DND-41 (cell line): ENCODE data around the gene TNS1.

Experiments
- ATAC-seq: fragments of 200-7000 bp; cut with Tn5 transposase; 3 replicates; pipeline ENCODE4 v1.9.1; 2021; ENCODE audit warnings: low read depth; ENCODE audit not compliant: insufficient read depth
- DNase-seq: peaks from one replicate; pipeline ENCODE4 v3.0.0-alpha.2; 2020
- H2AFZ ChIP-seq: 2 replicates; pipeline ENCODE4 v1.6.0; 2012; ENCODE audit warnings: low read depth, low read length
- H3K27ac ChIP-seq: 2 replicates; pipeline ENCODE4 v1.5.1; 2012; ENCODE audit warnings: low read length, inconsistent platforms
- H3K27me3 ChIP-seq: fragments of 200-600 bp; sonication (generic); 2 replicates; pipeline ENCODE4 v1.6.0; 2012; ENCODE audit warnings: low read length, mild to moderate bottlenecking, inconsistent platforms; ENCODE audit not compliant: insufficient read depth, poor library complexity
- H3K36me3 ChIP-seq: 2 replicates; pipeline ENCODE4 v1.5.1; 2012; ENCODE audit warnings: low read length, inconsistent platforms; ENCODE audit not compliant: insufficient read depth
- H3K4me1 ChIP-seq: 2 replicates; pipeline ENCODE4 v1.5.1; 2012; ENCODE audit warnings: mild to moderate bottlenecking, low read length; ENCODE audit not compliant: insufficient read depth
- H3K4me2 ChIP-seq: 2 replicates; pipeline ENCODE4 v1.6.0; 2012; ENCODE audit warnings: mild to moderate bottlenecking, moderate library complexity, low read length, inconsistent platforms; ENCODE audit not compliant: insufficient read depth
- H3K4me3 ChIP-seq, 2 experiments: fragments of 200-600 bp in 1 of 2; shearing (Covaris generic) in 1 of 2; 2 replicates each; pipeline ENCODE4 v1.5.1; 2012 to 2016; ENCODE audit warnings: inconsistent platforms in 2 of 2, low read length in 2 of 2, mild to moderate bottlenecking in 2 of 2, low read depth in 1 of 2, moderate library complexity in 1 of 2
- H3K79me2 ChIP-seq: 2 replicates; pipeline ENCODE4 v1.6.0; 2012; ENCODE audit warnings: low read length, inconsistent platforms; ENCODE audit not compliant: insufficient read depth
- H3K9ac ChIP-seq: 2 replicates; pipeline ENCODE4 v1.6.0; 2012; ENCODE audit warnings: low read depth, mild to moderate bottlenecking, inconsistent platforms, low read length, moderate library complexity
- H3K9me3 ChIP-seq: 2 replicates; pipeline ENCODE4 v1.5.1; 2012; ENCODE audit warnings: low read length, moderate library complexity, mild to moderate bottlenecking, inconsistent platforms; ENCODE audit not compliant: insufficient read depth, severe bottlenecking
- H4K20me1 ChIP-seq: 2 replicates; pipeline ENCODE4 v1.6.0; 2012; ENCODE audit warnings: low read length; ENCODE audit not compliant: insufficient read depth
- EZH2 ChIP-seq: IDR thresholded peaks from 3 replicates; pipeline ENCODE4 v1.6.1; 2012; ENCODE audit warnings: borderline replicate concordance, low read depth, mild to moderate bottlenecking, moderate library complexity, low read length, inconsistent platforms; ENCODE audit not compliant: severe bottlenecking
- TF ChIP-seq, protein P1 (sequence below): IDR thresholded peaks from 2 replicates; pipeline ENCODE4 v1.5.1; 2012; ENCODE audit warnings: borderline replicate concordance, low read length, moderate library complexity, mild to moderate bottlenecking; ENCODE audit not compliant: poor library complexity, severe bottlenecking; ENCODE audit errors: extremely low read depth

TNS1 gene

DNA sequence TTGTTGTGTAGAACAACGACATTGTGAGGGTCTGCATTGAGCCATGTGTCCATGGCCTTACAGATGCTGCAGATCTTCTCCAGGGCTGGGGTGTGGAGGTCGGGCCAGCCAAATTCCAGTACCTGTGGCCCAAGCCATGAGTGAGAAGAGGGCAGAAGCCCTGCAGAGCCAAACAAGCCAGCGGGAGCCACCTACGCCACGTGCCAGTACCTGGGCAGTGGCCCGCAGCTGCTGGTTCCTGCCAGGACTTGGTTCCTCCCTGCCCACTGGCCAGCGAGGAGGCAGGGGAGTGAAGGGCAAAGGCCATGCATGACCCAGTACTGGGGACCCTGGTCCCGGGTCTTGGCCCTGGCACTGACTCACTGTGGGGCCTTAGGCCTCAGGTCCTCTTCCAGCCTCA is 109.4 kb downstream of the TNS1 start:
- no peaks in the 10 kb centered on the region for H3K36me3 ChIP-seq

DNA sequence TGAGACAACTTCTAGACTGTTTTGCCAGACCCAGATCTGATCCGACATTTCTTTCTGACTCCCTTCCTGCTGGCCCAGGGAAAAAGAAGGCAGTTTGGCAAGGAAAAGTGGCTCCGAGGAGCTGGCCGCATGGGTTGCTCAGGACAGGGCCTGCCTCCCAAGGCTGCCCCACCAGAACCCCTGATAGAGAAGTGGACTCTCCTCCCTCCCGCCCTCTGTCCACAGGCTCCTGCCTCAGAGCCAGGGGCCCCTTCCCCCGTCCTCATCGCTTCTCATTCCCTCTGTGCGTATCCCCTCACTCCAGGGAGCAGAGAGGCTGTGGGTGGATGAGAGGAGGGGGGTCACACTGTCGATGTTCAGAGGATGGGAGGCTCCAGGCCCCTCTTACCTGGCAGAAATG is 110.2 kb downstream of the TNS1 start:
- no peak for ATAC-seq
- no peak for TF ChIP-seq EZH2
- TF ChIP-seq, protein P1, sequence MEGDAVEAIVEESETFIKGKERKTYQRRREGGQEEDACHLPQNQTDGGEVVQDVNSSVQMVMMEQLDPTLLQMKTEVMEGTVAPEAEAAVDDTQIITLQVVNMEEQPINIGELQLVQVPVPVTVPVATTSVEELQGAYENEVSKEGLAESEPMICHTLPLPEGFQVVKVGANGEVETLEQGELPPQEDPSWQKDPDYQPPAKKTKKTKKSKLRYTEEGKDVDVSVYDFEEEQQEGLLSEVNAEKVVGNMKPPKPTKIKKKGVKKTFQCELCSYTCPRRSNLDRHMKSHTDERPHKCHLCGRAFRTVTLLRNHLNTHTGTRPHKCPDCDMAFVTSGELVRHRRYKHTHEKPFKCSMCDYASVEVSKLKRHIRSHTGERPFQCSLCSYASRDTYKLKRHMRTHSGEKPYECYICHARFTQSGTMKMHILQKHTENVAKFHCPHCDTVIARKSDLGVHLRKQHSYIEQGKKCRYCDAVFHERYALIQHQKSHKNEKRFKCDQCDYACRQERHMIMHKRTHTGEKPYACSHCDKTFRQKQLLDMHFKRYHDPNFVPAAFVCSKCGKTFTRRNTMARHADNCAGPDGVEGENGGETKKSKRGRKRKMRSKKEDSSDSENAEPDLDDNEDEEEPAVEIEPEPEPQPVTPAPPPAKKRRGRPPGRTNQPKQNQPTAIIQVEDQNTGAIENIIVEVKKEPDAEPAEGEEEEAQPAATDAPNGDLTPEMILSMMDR, result no peak
- no peaks in the 10 kb centered on the region for H3K27me3 ChIP-seq
- no peaks in the 10 kb centered on the region for H3K4me1 ChIP-seq
- no peaks in the 10 kb centered on the region for H3K36me3 ChIP-seq
- no peak overlapping the region for H3K27ac ChIP-seq
- no peaks in the 10 kb centered on the region for H3K79me2 ChIP-seq
- H3K4me3 ChIP-seq, result no peak overlapping the region
- no peak for DNase-seq
- no peak overlapping the region for H3K9ac ChIP-seq
- peaks cover 4% of the 10 kb centered on the region; the same call in 1 of the 2 replicates for H4K20me1 ChIP-seq
- H3K4me2 ChIP-seq, result no peak overlapping the region
- H2AFZ ChIP-seq, result no peak overlapping the region
- H3K9me3 ChIP-seq, result no peaks in the 10 kb centered on the region

More for the DNA sequence above, 109.4 kb downstream of the TNS1 start:
- no peak overlapping the region for H3K4me3 ChIP-seq
- H4K20me1 ChIP-seq, result peaks cover 4% of the 10 kb centered on the region; the same call in 1 of the 2 replicates
- no peak for TF ChIP-seq EZH2
- TF ChIP-seq, protein P1, result no peak
- DNase-seq (no peak), ATAC-seq (no peak)
- no peak overlapping the region for H3K4me2 ChIP-seq
- H3K79me2 ChIP-seq, result no peaks in the 10 kb centered on the region
- H3K4me1 ChIP-seq, result no peaks in the 10 kb centered on the region
- H3K9ac ChIP-seq, result no peak overlapping the region
- H3K9me3 ChIP-seq, result no peaks in the 10 kb centered on the region
- no peak overlapping the region for H2AFZ ChIP-seq
- H3K27ac ChIP-seq, result no peak overlapping the region
- H3K27me3 ChIP-seq, result no peaks in the 10 kb centered on the region

GRCh38 chr2:217890445-217890844 is 112.3 kb downstream of the TNS1 start:
- Histone ChIP-seq H3K9me3 (no peaks in the 10 kb centered on the region), H3K4me3 (no peak overlapping the region), H3K4me2 (no peak overlapping the region), H3K27me3 (no peaks in the 10 kb centered on the region), H3K79me2 (no peaks in the 10 kb centered on the region), H3K27ac (no peak overlapping the region), H3K9ac (no peak overlapping the region), H4K20me1 (no peaks in the 10 kb centered on the region), H3K4me1 (no peaks in the 10 kb centered on the region), H2AFZ (no peak overlapping the region), H3K36me3 (no peaks in the 10 kb centered on the region)
- no peak for ATAC-seq
- DNase-seq, result no peak
- TF ChIP-seq, protein P1, result no peak
- TF ChIP-seq EZH2, result no peak

- DNase-seq (no peak), ATAC-seq (no peak)
- no peak for TF ChIP-seq EZH2
- TF ChIP-seq, protein P1, result no peak
- no peak overlapping the region for H3K27ac ChIP-seq
- no peaks in the 10 kb centered on the region for H3K4me1 ChIP-seq
- no peak overlapping the region for H3K4me3 ChIP-seq
- no peaks in the 10 kb centered on the region for H3K27me3 ChIP-seq
- H3K9me3 ChIP-seq, result no peaks in the 10 kb centered on the region
- H3K9ac ChIP-seq, result no peak overlapping the region
- no peaks in the 10 kb centered on the region for H3K79me2 ChIP-seq
- no peaks in the 10 kb centered on the region for H4K20me1 ChIP-seq
- no peak overlapping the region for H3K4me2 ChIP-seq
- no peaks in the 10 kb centered on the region for H3K36me3 ChIP-seq
- no peak overlapping the region for H2AFZ ChIP-seq
Measured at GRCh38 chr2:217889656-217890055, 113.1 kb downstream of the TNS1 start.
